DND-41 (cell line): Measurements from ENCODE around the gene MSI2.

ENCODE experiments used
- ATAC-seq: fragments of 200-7000 bp; cut with Tn5 transposase; 3 replicates; pipeline ENCODE4 v1.9.1; 2021; ENCODE audit warnings: low read depth; ENCODE audit not compliant: insufficient read depth
- DNase-seq: peaks from one replicate; pipeline ENCODE4 v3.0.0-alpha.2; 2020
- H2AFZ ChIP-seq: 2 replicates; pipeline ENCODE4 v1.6.0; 2012; ENCODE audit warnings: low read depth, low read length
- H3K27ac ChIP-seq: 2 replicates; pipeline ENCODE4 v1.5.1; 2012; ENCODE audit warnings: low read length, inconsistent platforms
- H3K27me3 ChIP-seq: fragments of 200-600 bp; sonication (generic); 2 replicates; pipeline ENCODE4 v1.6.0; 2012; ENCODE audit warnings: low read length, mild to moderate bottlenecking, inconsistent platforms; ENCODE audit not compliant: insufficient read depth, poor library complexity
- H3K36me3 ChIP-seq: 2 replicates; pipeline ENCODE4 v1.5.1; 2012; ENCODE audit warnings: low read length, inconsistent platforms; ENCODE audit not compliant: insufficient read depth
- H3K4me1 ChIP-seq: 2 replicates; pipeline ENCODE4 v1.5.1; 2012; ENCODE audit warnings: mild to moderate bottlenecking, low read length; ENCODE audit not compliant: insufficient read depth
- H3K4me2 ChIP-seq: 2 replicates; pipeline ENCODE4 v1.6.0; 2012; ENCODE audit warnings: mild to moderate bottlenecking, moderate library complexity, low read length, inconsistent platforms; ENCODE audit not compliant: insufficient read depth
- H3K4me3 ChIP-seq, 2 experiments: fragments of 200-600 bp in 1 of 2; shearing (Covaris generic) in 1 of 2; 2 replicates each; pipeline ENCODE4 v1.5.1; 2012 to 2016; ENCODE audit warnings: inconsistent platforms in 2 of 2, low read length in 2 of 2, mild to moderate bottlenecking in 2 of 2, low read depth in 1 of 2, moderate library complexity in 1 of 2
- H3K79me2 ChIP-seq: 2 replicates; pipeline ENCODE4 v1.6.0; 2012; ENCODE audit warnings: low read length, inconsistent platforms; ENCODE audit not compliant: insufficient read depth
- H3K9ac ChIP-seq: 2 replicates; pipeline ENCODE4 v1.6.0; 2012; ENCODE audit warnings: low read depth, mild to moderate bottlenecking, inconsistent platforms, low read length, moderate library complexity
- H3K9me3 ChIP-seq: 2 replicates; pipeline ENCODE4 v1.5.1; 2012; ENCODE audit warnings: low read length, moderate library complexity, mild to moderate bottlenecking, inconsistent platforms; ENCODE audit not compliant: insufficient read depth, severe bottlenecking
- H4K20me1 ChIP-seq: 2 replicates; pipeline ENCODE4 v1.6.0; 2012; ENCODE audit warnings: low read length; ENCODE audit not compliant: insufficient read depth
- CTCF ChIP-seq: IDR thresholded peaks from 2 replicates; pipeline ENCODE4 v1.5.1; 2012; ENCODE audit warnings: borderline replicate concordance, low read length, moderate library complexity, mild to moderate bottlenecking; ENCODE audit not compliant: poor library complexity, severe bottlenecking; ENCODE audit errors: extremely low read depth
- EZH2 ChIP-seq: IDR thresholded peaks from 3 replicates; pipeline ENCODE4 v1.6.1; 2012; ENCODE audit warnings: borderline replicate concordance, low read depth, mild to moderate bottlenecking, moderate library complexity, low read length, inconsistent platforms; ENCODE audit not compliant: severe bottlenecking

MSI2 gene

DNA sequence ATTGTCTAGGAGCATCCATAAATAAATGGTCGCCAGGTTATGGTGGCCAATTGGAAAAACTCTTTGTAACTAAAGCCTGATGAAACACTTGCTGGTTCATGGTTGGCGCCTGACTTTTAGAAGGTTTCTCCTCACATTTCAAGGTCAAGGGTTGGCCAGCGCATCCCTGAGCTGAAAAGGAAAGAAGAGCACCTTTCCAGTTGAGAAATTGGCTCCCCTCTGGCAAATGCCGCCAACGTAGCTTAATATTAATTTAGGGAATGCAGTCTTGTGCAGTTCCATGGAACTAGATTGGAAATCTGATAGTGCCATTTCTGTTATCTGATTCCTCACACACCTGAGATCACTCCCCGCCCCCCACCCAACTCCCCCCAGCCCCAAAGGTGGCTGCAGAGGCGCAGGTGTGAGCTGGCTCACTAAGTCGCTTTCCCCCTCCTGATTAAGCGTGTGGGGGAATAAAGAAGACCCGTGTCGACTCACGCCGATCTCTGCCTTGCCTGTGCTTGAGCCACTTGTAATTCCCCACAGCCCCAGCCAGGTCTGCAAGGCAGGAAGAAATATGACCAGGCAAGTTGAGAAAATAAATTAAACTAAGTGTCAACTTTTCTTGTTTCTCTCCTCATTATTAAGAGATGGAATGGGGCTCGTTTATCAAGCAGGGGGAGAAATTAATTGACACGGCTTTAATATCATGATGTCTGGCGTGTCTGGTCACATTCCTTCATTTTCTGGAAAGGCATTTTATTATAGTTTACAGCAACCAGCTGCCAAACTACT is 331.1 kb downstream of the MSI2 start:
- no peak overlapping the region for H3K9ac ChIP-seq
- no peak overlapping the region for H2AFZ ChIP-seq

DNA sequence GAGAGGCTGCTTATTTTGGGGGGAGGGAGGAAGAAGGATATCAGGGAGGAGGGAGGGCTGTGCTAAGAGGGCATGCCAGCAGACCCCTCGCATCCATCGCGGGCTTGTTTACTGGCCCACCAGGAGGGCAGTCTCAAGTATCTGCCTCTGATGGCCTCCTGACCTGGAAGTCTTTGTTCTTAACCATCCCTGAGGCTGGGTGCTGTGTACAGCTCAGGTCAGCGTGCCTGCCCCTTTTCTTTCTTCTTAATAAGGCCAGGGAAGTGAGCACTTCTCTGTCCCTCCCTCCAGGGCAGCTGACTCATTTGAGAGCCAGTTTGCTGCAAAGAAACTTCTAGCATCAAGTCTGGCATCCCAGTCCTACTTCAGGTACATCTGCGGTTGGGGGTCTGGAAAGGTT is 331.8 kb downstream of the MSI2 start:
- Histone ChIP-seq H2AFZ (no peak overlapping the region), H3K9ac (no peak overlapping the region), H3K9me3 (no peaks in the 10 kb centered on the region), H3K4me3 (no peak overlapping the region), H3K27ac (peak overlapping the region; percentile 83), H4K20me1 (peaks cover 5% of the 10 kb centered on the region; the same call in 1 of the 2 replicates), H3K36me3 (peaks cover 96% of the 10 kb centered on the region), H3K4me2 (no peak overlapping the region), H3K27me3 (no peaks in the 10 kb centered on the region), H3K4me1 (peaks cover 57% of the 10 kb centered on the region), H3K79me2 (peaks cover 100% of the 10 kb centered on the region)
- no peak for DNase-seq
- TF ChIP-seq EZH2 (no peak), CTCF (no peak)
- no peak for ATAC-seq

More for the DNA sequence above, 331.1 kb downstream of the MSI2 start:
- H3K79me2 ChIP-seq = peaks cover 100% of the 10 kb centered on the region
- H3K9me3 ChIP-seq = no peaks in the 10 kb centered on the region
- peaks cover 57% of the 10 kb centered on the region for H3K4me1 ChIP-seq
- no peak overlapping the region for H3K4me3 ChIP-seq
- no peak for ATAC-seq
- H3K27me3 ChIP-seq = no peaks in the 10 kb centered on the region
- H4K20me1 ChIP-seq = peaks cover 5% of the 10 kb centered on the region; the same call in 1 of the 2 replicates
- peak overlapping the region; percentile 83 for H3K27ac ChIP-seq
- no peak for DNase-seq
- H3K4me2 ChIP-seq = no peak overlapping the region
- no peak for TF ChIP-seq EZH2
- TF ChIP-seq CTCF = no peak
- peaks cover 94% of the 10 kb centered on the region for H3K36me3 ChIP-seq

DNA sequence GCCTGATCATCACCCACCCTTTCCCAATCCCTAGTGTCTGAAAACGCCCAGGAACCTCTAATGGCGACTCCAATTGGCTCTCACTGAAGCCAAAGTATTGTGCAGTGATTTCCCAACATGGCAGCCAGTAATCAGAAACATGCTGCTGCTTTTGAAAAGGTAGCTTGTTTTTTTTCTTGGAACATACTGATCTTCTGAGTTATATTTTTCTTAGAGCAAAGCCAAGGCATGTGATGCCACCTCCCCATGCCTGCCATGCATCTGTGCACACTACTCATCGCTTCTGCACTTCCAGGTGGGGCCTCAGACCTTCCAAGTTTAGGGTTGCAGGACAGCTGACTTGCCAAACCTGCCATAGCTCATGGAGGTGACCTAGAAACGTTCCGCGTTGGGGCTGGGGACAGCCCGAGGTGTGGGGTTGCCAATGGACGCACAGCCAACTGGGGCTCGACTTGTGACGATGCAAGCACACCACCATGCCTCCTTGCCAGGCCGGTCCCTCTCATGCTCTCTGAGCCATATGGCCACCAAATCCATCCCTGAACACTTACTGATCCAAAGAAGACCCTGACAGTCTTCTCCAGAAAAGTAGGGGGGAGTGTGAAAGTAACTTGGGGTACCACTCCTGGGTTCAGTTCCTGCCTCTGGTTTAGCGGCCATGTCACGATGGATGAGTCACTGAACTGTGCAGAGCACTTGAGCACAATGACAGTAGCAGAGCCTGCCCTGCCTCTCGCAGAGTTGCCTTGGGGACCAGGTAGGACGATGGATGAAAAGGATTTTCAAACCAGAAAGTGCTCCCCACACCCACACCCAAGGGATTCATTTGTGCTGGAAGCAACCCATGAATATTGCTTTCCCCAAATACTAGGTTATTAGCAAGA is 333.1 kb downstream of the MSI2 start:
- Histone ChIP-seq H3K36me3 (peaks cover 96% of the 10 kb centered on the region), H3K9me3 (no peaks in the 10 kb centered on the region), H3K4me1 (peaks cover 57% of the 10 kb centered on the region), H3K27ac (peak overlapping the region; percentile 64), H3K27me3 (no peaks in the 10 kb centered on the region), H3K4me3 (no peak overlapping the region), H3K4me2 (no peak overlapping the region), H3K79me2 (peaks cover 100% of the 10 kb centered on the region), H4K20me1 (peaks cover 5% of the 10 kb centered on the region; the same call in 1 of the 2 replicates), H2AFZ (no peak overlapping the region), H3K9ac (no peak overlapping the region)
- TF ChIP-seq EZH2 (no peak), CTCF (no peak)
- no peak for ATAC-seq
- no peak for DNase-seq
